Measurements from ENCODE around the gene KLHL25.

Gene KLHL25

GRCh38 chr15:85793641-85794597 lies 806 bp downstream of the KLHL25 start:
- Mint-ChIP-seq H3K36me3 (peaks cover 0 to 1% of the 10 kb centered on the region in 2 donors), H3K9me3 (no peaks in the 10 kb centered on the region), H3K27ac (peak overlapping the region; percentile 70), H3K4me1 (peaks cover 22 to 27% of the 10 kb centered on the region in 2 donors), H3K4me3 (peak overlapping the region; percentile 87), H3K27me3 (peaks cover 6 to 11% of the 10 kb centered on the region in 2 donors)
- ATAC-seq (replicated peaks) (peak; percentile 48 to 56), DNase-seq (peak; percentile 8)

- Mint-ChIP-seq H3K27me3 (peaks cover 6 to 11% of the 10 kb centered on the region in 2 donors), H3K9me3 (no peaks in the 10 kb centered on the region)
- ATAC-seq (replicated peaks), result no peak
Observed at GRCh38 chr15:85792912-85793590, 1.7 kb downstream of the KLHL25 start.

GRCh38 chr15:85792102-85792731 lies 2.5 kb downstream of the KLHL25 start:
- ATAC-seq (replicated peaks) (no peak), DNase-seq (no peak)
- Mint-ChIP-seq H3K27me3 (peaks cover 6 to 11% of the 10 kb centered on the region in 2 donors), H3K4me3 (no peak overlapping the region), H3K9me3 (no peaks in the 10 kb centered on the region), H3K36me3 (peaks cover 0 to 1% of the 10 kb centered on the region in 2 donors), H3K27ac (no peak overlapping the region), H3K4me1 (peaks cover 27 to 34% of the 10 kb centered on the region in 2 donors)

More at GRCh38 chr15:85792912-85793590, 1.7 kb downstream of the KLHL25 start:
- no peak for DNase-seq
- H3K27ac Mint-ChIP-seq, result no peak overlapping the region
- peaks cover 0 to 1% of the 10 kb centered on the region in 2 donors for H3K36me3 Mint-ChIP-seq
- peaks cover 24 to 32% of the 10 kb centered on the region in 2 donors for H3K4me1 Mint-ChIP-seq
- H3K4me3 Mint-ChIP-seq, result peak overlapping the region; percentile 87

GRCh38 chr15:85789496-85789875 lies 5.2 kb downstream of the KLHL25 start:
- ATAC-seq (replicated peaks), result no peak
- Mint-ChIP-seq H3K4me3 (no peak overlapping the region), H3K27ac (no peak overlapping the region), H3K27me3 (peaks cover 6% of the 10 kb centered on the region in 2 donors), H3K4me1 (peaks cover 24 to 35% of the 10 kb centered on the region in 2 donors), H3K36me3 (peaks cover 0 to 1% of the 10 kb centered on the region in 2 donors), H3K9me3 (no peaks in the 10 kb centered on the region)
- no peak for DNase-seq

GRCh38 chr15:85788771-85789495 lies 5.8 kb downstream of the KLHL25 start:
- no peak for DNase-seq
- H3K4me1 Mint-ChIP-seq, result peaks cover 24 to 33% of the 10 kb centered on the region in 2 donors
- no peak overlapping the region for H3K27ac Mint-ChIP-seq
- H3K4me3 Mint-ChIP-seq, result no peak overlapping the region
- H3K27me3 Mint-ChIP-seq, result peaks cover 6% of the 10 kb centered on the region in 2 donors
- H3K9me3 Mint-ChIP-seq, result no peaks in the 10 kb centered on the region
- peaks cover 0 to 1% of the 10 kb centered on the region in 2 donors for H3K36me3 Mint-ChIP-seq
- no peak for ATAC-seq (replicated peaks)

- Mint-ChIP-seq H3K4me3 (no peak overlapping the region), H3K4me1 (peaks cover 17 to 25% of the 10 kb centered on the region in 2 donors), H3K9me3 (no peaks in the 10 kb centered on the region), H3K36me3 (peaks cover 0 to 1% of the 10 kb centered on the region in 2 donors), H3K27ac (no peak overlapping the region), H3K27me3 (no peaks in the 10 kb centered on the region)
- no peak for DNase-seq
- ATAC-seq (replicated peaks), result no peak
Observed at GRCh38 chr15:85786781-85787114, 8.0 kb downstream of the KLHL25 start.

GRCh38 chr15:85785887-85786780 lies 8.6 kb downstream of the KLHL25 start:
- Mint-ChIP-seq H3K36me3 (peaks cover 0 to 1% of the 10 kb centered on the region in 2 donors), H3K4me1 (peaks cover 17 to 26% of the 10 kb centered on the region in 2 donors), H3K27me3 (no peaks in the 10 kb centered on the region), H3K4me3 (no peak overlapping the region), H3K9me3 (no peaks in the 10 kb centered on the region), H3K27ac (peak overlapping the region; percentile 9)
- DNase-seq, result no peak
- ATAC-seq (replicated peaks), result peak in 1 of 2 donors; percentile 18

- peaks cover 13 to 24% of the 10 kb centered on the region in 2 donors for H3K4me1 Mint-ChIP-seq
- DNase-seq (no peak), ATAC-seq (replicated peaks) (no peak)
- H3K27me3 Mint-ChIP-seq, result no peaks in the 10 kb centered on the region
- H3K9me3 Mint-ChIP-seq, result no peaks in the 10 kb centered on the region
- no peak overlapping the region for H3K4me3 Mint-ChIP-seq
- no peak overlapping the region for H3K27ac Mint-ChIP-seq
- H3K36me3 Mint-ChIP-seq, result no peaks in the 10 kb centered on the region
Observed at GRCh38 chr15:85782064-85782463, 12.7 kb downstream of the KLHL25 start.

- no peaks in the 10 kb centered on the region for H3K27me3 Mint-ChIP-seq
- ATAC-seq (replicated peaks) (no peak), DNase-seq (no peak)
- H3K4me3 Mint-ChIP-seq, result no peak overlapping the region
- no peaks in the 10 kb centered on the region for H3K36me3 Mint-ChIP-seq
- no peaks in the 10 kb centered on the region for H3K9me3 Mint-ChIP-seq
- H3K4me1 Mint-ChIP-seq, result peaks cover 10 to 21% of the 10 kb centered on the region in 2 donors
- H3K27ac Mint-ChIP-seq, result no peak overlapping the region
Observed at GRCh38 chr15:85781099-85781498, 13.6 kb downstream of the KLHL25 start.

- H3K36me3 Mint-ChIP-seq, result no peaks in the 10 kb centered on the region
- H3K4me1 Mint-ChIP-seq, result peaks cover 7 to 16% of the 10 kb centered on the region in 2 donors
- H3K4me3 Mint-ChIP-seq, result no peak overlapping the region
- no peaks in the 10 kb centered on the region for H3K9me3 Mint-ChIP-seq
- no peak overlapping the region for H3K27ac Mint-ChIP-seq
- ATAC-seq (replicated peaks), result no peak
- DNase-seq, result no peak
- no peaks in the 10 kb centered on the region for H3K27me3 Mint-ChIP-seq
Observed at GRCh38 chr15:85780225-85780985, 14.3 kb downstream of the KLHL25 start.

GRCh38 chr15:85779249-85779648 lies 15.5 kb downstream of the KLHL25 start:
- H3K36me3 Mint-ChIP-seq, result no peaks in the 10 kb centered on the region
- ATAC-seq (replicated peaks), result no peak
- no peak overlapping the region for H3K27ac Mint-ChIP-seq

GRCh38 chr15:85778107-85778776 lies 16.5 kb downstream of the KLHL25 start:
- H3K27ac Mint-ChIP-seq, result no peak overlapping the region
- H3K4me1 Mint-ChIP-seq, result peaks cover 8 to 12% of the 10 kb centered on the region in 2 donors
- H3K4me3 Mint-ChIP-seq, result no peak overlapping the region
- H3K27me3 Mint-ChIP-seq, result no peaks in the 10 kb centered on the region
- DNase-seq (no peak), ATAC-seq (replicated peaks) (no peak)
- no peaks in the 10 kb centered on the region for H3K36me3 Mint-ChIP-seq
- no peaks in the 10 kb centered on the region for H3K9me3 Mint-ChIP-seq

More at GRCh38 chr15:85779249-85779648, 15.5 kb downstream of the KLHL25 start:
- Mint-ChIP-seq H3K4me3 (no peak overlapping the region), H3K27me3 (no peaks in the 10 kb centered on the region), H3K9me3 (no peaks in the 10 kb centered on the region), H3K4me1 (peaks cover 9 to 12% of the 10 kb centered on the region in 2 donors)
- DNase-seq, result no peak

All from stimulated activated naive B cell treated with anti-CD40 and anti-IgM and Interleukin-4, amounts not matched to agents 10 μg/mL and 1 μg/mL and 100 μg/mL, for 72 hours (primary cell).